HepG2 (cell line): Measurements from ENCODE around the gene AFF2. TPM values are rescaled to one million over a fixed set of nuclear protein-coding genes. Genes with fewer than 3 reads are reported as not detected.

Source experiments
- ATAC-seq: fragments of 200-7000 bp; cut with Tn5 transposase; 3 replicates; pipeline ENCODE4 v1.9.1; 2020; ENCODE audit warnings: mild to moderate bottlenecking, moderate library complexity
- BruUV-seq: library from RNA; stranded (reverse); fragments of 400-500 nt; replicated peaks from 2 replicates; lab custom pipeline; 2021; lab: Mats Ljungman, UMichigan
- CTCF ChIA-PET: fragments of 300-600 bp; formaldehyde crosslinking; extraction: SDS; loops from one replicate; lab custom pipeline; 2021; ENCODE audit warnings: low total read pairs, inconsistent platforms, low intra/inter-chr PET ratio; lab: Yijun Ruan, JAX
- POLR2A ChIA-PET: fragments of 350-600 bp; sonication (Branson Sonifier 250); formaldehyde crosslinking; loops from one replicate; lab custom pipeline; 2020; ENCODE audit warnings: antibody characterized with exemption, inconsistent platforms; lab: Yijun Ruan, JAX
- DNase-seq: peaks from one replicate; pipeline ENCODE4 v3.0.0-alpha.2; 2015; ENCODE audit warnings: low spot score
- FAIRE-seq: peaks from 3 replicates; lab custom pipeline; 2011; peaks lifted over from hg19 to GRCh38; lab: Jason Lieb, UNC
- H2AFZ ChIP-seq: one replicate; pipeline ENCODE4 v1.6.1; 2011; ENCODE audit warnings: low read length, inconsistent platforms
- H3K27ac ChIP-seq: fragments of 300-600 bp; 3 replicates; pipeline ENCODE4 v1.8.0; 2011; ENCODE audit warnings: mixed run types, mild to moderate bottlenecking, mixed read lengths, low read length, inconsistent platforms; ENCODE audit not compliant: insufficient read depth; ENCODE audit errors: extremely low read length
- H3K27me3 ChIP-seq, 2 experiments: fragments of 200-600 bp in 1 of 2; 2 replicates in 1 of 2; 3 replicates in 1 of 2; pipeline versions ENCODE4 v1.6.0 to v1.8.0; 2011; ENCODE audit warnings: low read length in 2 of 2, mild to moderate bottlenecking in 2 of 2, moderate library complexity in 2 of 2, inconsistent platforms in 1 of 2; ENCODE audit not compliant: insufficient read depth in 2 of 2, control insufficient read depth in 1 of 2
- H3K36me3 ChIP-seq, 2 experiments: fragments of 200-600 bp in 1 of 2; replicated peaks in 1 of 2; 2 replicates in 1 of 2; 3 replicates in 1 of 2; pipeline versions ENCODE4 v1.5.1 to v1.8.0; 2011; ENCODE audit warnings: low read length in 2 of 2, inconsistent platforms in 1 of 2; ENCODE audit not compliant: insufficient read depth in 2 of 2, control insufficient read depth in 1 of 2
- H3K4me1 ChIP-seq: 2 replicates; pipeline ENCODE4 v1.5.1; 2012; ENCODE audit warnings: low read length, inconsistent platforms; ENCODE audit not compliant: insufficient read depth
- H3K4me2 ChIP-seq: 2 replicates; pipeline ENCODE4 v1.6.0; 2011; ENCODE audit warnings: low read depth, low read length, inconsistent platforms
- H3K4me3 ChIP-seq, 3 experiments: fragments of 200-600 bp in 1 of 3; sonication (generic), shearing (Covaris generic) in 1 of 3; replicated peaks in 1 of 3; 2 replicates each; pipeline ENCODE4 v1.5.1; 2011 to 2016; ENCODE audit warnings: low read length in 3 of 3, inconsistent platforms in 2 of 3, low read depth in 2 of 3, mild to moderate bottlenecking in 2 of 3, control low read depth in 1 of 3, mixed read lengths in 1 of 3; ENCODE audit not compliant: insufficient read depth in 1 of 3
- H3K79me2 ChIP-seq: one replicate; pipeline ENCODE4 v1.6.1; 2011; ENCODE audit warnings: low read length, inconsistent platforms; ENCODE audit not compliant: insufficient read depth
- H3K9ac ChIP-seq: 2 replicates; pipeline ENCODE4 v1.6.0; 2011; ENCODE audit warnings: mild to moderate bottlenecking, low read depth, low read length, inconsistent platforms; ENCODE audit not compliant: insufficient read depth
- H3K9me3 ChIP-seq: 2 replicates; pipeline ENCODE4 v1.5.1; 2012; ENCODE audit warnings: mild to moderate bottlenecking, low read length
- H4K20me1 ChIP-seq: 2 replicates; pipeline ENCODE4 v1.6.0; 2011; ENCODE audit warnings: inconsistent platforms, mild to moderate bottlenecking, low read length, moderate library complexity; ENCODE audit not compliant: insufficient read depth
- ARHGAP35 ChIP-seq: sonication (generic); formaldehyde crosslinking; IDR thresholded peaks from 2 replicates; pipeline ENCODE4 v1.9.0; 2022; ENCODE audit warnings: mild to moderate bottlenecking, inconsistent platforms, moderate library complexity, missing genetic modification reagents, borderline replicate concordance
- CREB1 ChIP-seq, 2 experiments: fragments of 450-650 bp in 1 of 2; IDR thresholded peaks; 2 replicates each; pipeline ENCODE4 v1.6.1; 2016 to 2017; ENCODE audit warnings: control low read depth in 1 of 2, mild to moderate bottlenecking in 1 of 2, missing compliant biosample characterization in 1 of 2, missing genetic modification characterization in 1 of 2
- DR1 ChIP-seq: sonication (generic); formaldehyde crosslinking; IDR thresholded peaks from 2 replicates; pipeline ENCODE4 v1.8.0; 2021; ENCODE audit warnings: mild to moderate bottlenecking, missing genetic modification reagents, inconsistent platforms
- DZIP1 ChIP-seq: sonication (generic); formaldehyde crosslinking; IDR thresholded peaks from 2 replicates; pipeline ENCODE4 v1.5.0; 2020; ENCODE audit warnings: mild to moderate bottlenecking, missing genetic modification reagents
- GABPA ChIP-seq, 2 experiments: IDR thresholded peaks; 2 replicates each; pipeline ENCODE4 v1.6.1; 2011 to 2016; ENCODE audit warnings: low read depth in 2 of 2, low read length in 1 of 2, missing biosample characterization in 1 of 2, missing genetic modification characterization in 1 of 2
- GMEB1 ChIP-seq: sonication (generic); formaldehyde crosslinking; IDR thresholded peaks from 2 replicates; pipeline ENCODE4 v1.5.1; 2020; ENCODE audit warnings: missing genetic modification reagents, mild to moderate bottlenecking, borderline replicate concordance
- KLF15 ChIP-seq: sonication (generic); formaldehyde crosslinking; IDR thresholded peaks from 2 replicates; pipeline ENCODE4 v1.8.1; 2023; ENCODE audit warnings: borderline replicate concordance, mild to moderate bottlenecking, inconsistent platforms, missing genetic modification reagents, mixed read lengths
- MAFF ChIP-seq: IDR thresholded peaks from 2 replicates; pipeline ENCODE4 v1.6.1; 2011; ENCODE audit warnings: low read depth, low read length, improper control_type of control experiment
- MAFK ChIP-seq, 2 experiments: IDR thresholded peaks in 1 of 2; conservative IDR thresholded peaks in 1 of 2; 2 replicates each; pipeline ENCODE4 v1.6.1; 2011; ENCODE audit warnings: improper control_type of control experiment in 2 of 2, low read length in 2 of 2
- THAP7 ChIP-seq: sonication (generic); formaldehyde crosslinking; IDR thresholded peaks from 2 replicates; pipeline ENCODE4 v1.8.1; 2023; ENCODE audit warnings: mild to moderate bottlenecking, missing genetic modification reagents
- ZNF333 ChIP-seq: sonication (generic); formaldehyde crosslinking; IDR thresholded peaks from 2 replicates; pipeline ENCODE4 v1.4.0; 2020; ENCODE audit warnings: mild to moderate bottlenecking, missing genetic modification reagents, borderline replicate concordance
- ZNF34 ChIP-seq: sonication (generic); formaldehyde crosslinking; IDR thresholded peaks from 2 replicates; pipeline ENCODE4 v1.4.0; 2020; ENCODE audit warnings: mild to moderate bottlenecking, missing genetic modification reagents, borderline replicate concordance
- ZNF543 ChIP-seq: sonication (generic); formaldehyde crosslinking; IDR thresholded peaks from 2 replicates; pipeline ENCODE4 v1.4.0; 2020; ENCODE audit warnings: mild to moderate bottlenecking, missing genetic modification reagents
- WGBS: methylation state at CpG from one replicate; pipeline ENCODE4 v1.1.6; 2017; ENCODE audit warnings: low lambda C conversion rate; 5-methylcytosine and 5-hydroxymethylcytosine counted together
- in situ Hi-C: cut with HindIII; loops from 2 replicates; pipeline ENCODE4 v1.10.0; 2017; ENCODE audit warnings: low pct_unique_long_range_greater_than_20kb; ENCODE audit not compliant: extremely low pct_ligation_motif_present
- intact Hi-C: fragments of 100-400 bp; cut with micrococcal nuclease; formaldehyde crosslinking; loops from one replicate; pipeline ENCODE4 v1.10.0; 2022; ENCODE audit not compliant: unreplicated experiment
- polyA plus RNA-seq, 8 experiments: library from polyadenylated mRNA; depleted of rRNA in 3 of 8; stranded (reverse) in 7 of 8; unstranded in 1 of 8; fragments of >200 nt; fragmentation: Illumina TruSeq in 4 of 8; extraction: Trizol in 4 of 8; gene quantifications; 2 replicates each; pipeline versions ENCODE4 v1.2.1 to v1.2.3, GENCODE V29; 2011 to 2016; ENCODE audit warnings: low read depth in 4 of 8, missing spikeins in 1 of 8, mixed read lengths in 1 of 8; ENCODE audit not compliant: insufficient read depth in 1 of 8
- total RNA-seq, 5 experiments: library from RNA; depleted of rRNA; stranded (reverse); fragments of >200 nt; fragmentation: Illumina TruSeq; extraction: Trizol; gene quantifications; 2 replicates each; pipeline ENCODE4 v1.2.3, GENCODE V29; 2016; ENCODE audit warnings: low read depth in 1 of 5

The AFF2 gene
- total and polyA plus RNA-seq, 2 of the 13 experiments (the other 11 are each of a cell fraction or from before 2014, with no cell fraction given): not detected

- TF ChIP-seq GMEB1 (CRISPR knock-in tag) (no peak), GABPA (IDR thresholded peaks at IDR 0.05; ENCODE audit: low read depth, low read length) (no peak), GABPA (CRISPR knock-in tag; IDR thresholded peaks at IDR 0.05; ENCODE audit: low read depth) (no peak)
Observed at GRCh38 chrX:148942754-148943153, 442.3 kb downstream of the AFF2 start (continued).

- Histone ChIP-seq H3K27me3 (no peaks in the 10 kb centered on the region), H3K79me2 (no peaks in the 10 kb centered on the region), H3K9me3 (no peaks in the 10 kb centered on the region), H3K4me2 (no peak overlapping the region), H3K4me1 (no peaks in the 10 kb centered on the region), H2AFZ (no peak overlapping the region), H3K4me3 (no peak overlapping the region), H3K36me3 (no peaks in the 10 kb centered on the region)
- 2% methylated on average over 3 of the region's 3 CpGs for WGBS
- no peak for DNase-seq
- ChIA-PET CTCF (no interaction called here), POLR2A (no interaction called here)
- intact Hi-C loops (no loop called here), in situ Hi-C loops (no loop called here)
- no peak for ATAC-seq
- TF ChIP-seq CREB1 (IDR thresholded peaks at IDR 0.05): no peak
- no peak for TF ChIP-seq CREB1 (CRISPR knock-in tag; IDR thresholded peaks at IDR 0.05)
- no peak for TF ChIP-seq ZNF34
- TF ChIP-seq THAP7 (CRISPR knock-in tag): no peak
- no peak for TF ChIP-seq KLF15 (CRISPR knock-in tag)
- no peak for TF ChIP-seq DR1 (CRISPR knock-in tag)
- TF ChIP-seq MAFF: peak; percentile 90
- TF ChIP-seq ZNF543 (CRISPR knock-in tag): no peak
- TF ChIP-seq DZIP1 (CRISPR knock-in tag): no peak
- TF ChIP-seq MAFK (conservative IDR thresholded peaks at IDR 0.05 in 1 of 2, IDR thresholded peaks at IDR 0.05 in 1 of 2; ENCODE audit: low read length in 2 of 2): peak; percentile 69 to 94
- no peak for TF ChIP-seq ZNF333 (CRISPR knock-in tag)
- no peak for TF ChIP-seq ARHGAP35 (CRISPR knock-in tag)
- TF ChIP-seq, all 625 proteins: peak for 2
- no peak overlapping the region for H3K27ac ChIP-seq
- no peak for FAIRE-seq
- no peaks in the 10 kb centered on the region for H4K20me1 ChIP-seq
- H3K9ac ChIP-seq: no peak overlapping the region
- BruUV-seq: no TSS peak
Observed at GRCh38 chrX:148947399-148947975, 447.1 kb downstream of the AFF2 start.
